Calu3 (cell line): ENCODE data around the gene LTK. TPM values are rescaled to one million over a fixed set of nuclear protein-coding genes. Genes with fewer than 3 reads are reported as not detected.
A peak's percentile ranks its signal among the peaks of the same experiment; 100 is the strongest.
"Not testable (repeated sequence)": the region's sequence is repeated elsewhere in the genome, so short reads cannot be mapped to it uniquely, and the experiment has no call there.

Experiments used
- BruUV-seq: library from RNA; stranded (reverse); fragments of 400-500 nt; replicated peaks from 2 replicates; lab custom pipeline; 2021; lab: Mats Ljungman, UMichigan
- CTCF ChIA-PET: fragments of 300-600 bp; sonication (Branson Sonifier 250); formaldehyde crosslinking; loops from one replicate; lab custom pipeline; 2022; ENCODE audit warnings: antibody characterized with exemption; lab: Charles Lee
- DNase-seq: peaks from one replicate; pipeline ENCODE4 v3.0.0; 2022
- H3K27ac Mint-ChIP-seq: one replicate; pipeline ENCODE4 v1.8.0; 2022; ENCODE audit warnings: mixed read lengths; ENCODE audit not compliant: unreplicated experiment
- H3K27me3 Mint-ChIP-seq: one replicate; pipeline ENCODE4 v1.8.0; 2022; ENCODE audit warnings: mixed read lengths; ENCODE audit not compliant: unreplicated experiment
- H3K36me3 Mint-ChIP-seq: one replicate; pipeline ENCODE4 v1.8.0; 2022; ENCODE audit warnings: mild to moderate bottlenecking, moderate library complexity, mixed read lengths; ENCODE audit not compliant: insufficient read depth, unreplicated experiment
- H3K4me1 Mint-ChIP-seq: one replicate; pipeline ENCODE4 v1.8.0; 2022; ENCODE audit warnings: mild to moderate bottlenecking, low read depth, mixed read lengths; ENCODE audit not compliant: unreplicated experiment
- H3K4me3 Mint-ChIP-seq: one replicate; pipeline ENCODE4 v1.8.0; 2022; ENCODE audit warnings: mild to moderate bottlenecking, low read depth, moderate library complexity, mixed read lengths; ENCODE audit not compliant: unreplicated experiment
- H3K9me3 Mint-ChIP-seq: one replicate; pipeline ENCODE4 v1.8.0; 2022; ENCODE audit warnings: low read depth, mixed read lengths; ENCODE audit not compliant: unreplicated experiment
- CTCF ChIP-seq: fragments of 200-600 bp; IDR thresholded peaks from one replicate; pipeline ENCODE4 v1.8.0; 2022; ENCODE audit warnings: antibody characterized with exemption; ENCODE audit not compliant: unreplicated experiment
- intact Hi-C: fragments of 100-400 bp; cut with micrococcal nuclease; formaldehyde crosslinking; loops from one replicate; pipeline ENCODE4 v1.10.0; 2022; ENCODE audit not compliant: unreplicated experiment
- total RNA-seq: library from RNA; stranded (reverse); gene quantifications from 2 replicates; pipeline ENCODE4 v1.2.3, GENCODE V29; 2022

The LTK gene
- total RNA-seq, 1 experiment from 2014 or later, result 0.24 TPM

- H3K4me3 Mint-ChIP-seq, result no peak overlapping the region
- DNase-seq, result no peak
- CTCF ChIA-PET, result no interaction called here
- TF ChIP-seq CTCF, result no peak
- H3K36me3 Mint-ChIP-seq, result peaks cover 11% of the 10 kb centered on the region
- no peak overlapping the region for H3K27ac Mint-ChIP-seq
- no peaks in the 10 kb centered on the region for H3K4me1 Mint-ChIP-seq
- intact Hi-C loops, result no loop called here
- no peaks in the 10 kb centered on the region for H3K27me3 Mint-ChIP-seq
- BruUV-seq, result no TSS peak
- no peaks in the 10 kb centered on the region for H3K9me3 Mint-ChIP-seq
Observed at GRCh38 chr15:41473418-41473817, 40.2 kb downstream of the LTK start.

- H3K27ac Mint-ChIP-seq, H3K4me3 Mint-ChIP-seq, H3K27me3 Mint-ChIP-seq, BruUV-seq, H3K9me3 Mint-ChIP-seq, H3K4me1 Mint-ChIP-seq, intact Hi-C loops, DNase-seq, H3K36me3 Mint-ChIP-seq: not testable (repeated sequence)
- CTCF ChIA-PET, result interaction anchor here (0.6 kb wide), 1 partner anchor 9 kb away, joined by 5 read pairs; no protein-coding TSS in a partner anchor
Observed at GRCh38 chr15:41469644-41470043, 44.0 kb downstream of the LTK start.

GRCh38 chr15:41466711-41467110 is 46.9 kb downstream of the LTK start:
- DNase-seq, result no peak
- peaks cover 11% of the 10 kb centered on the region for H3K36me3 Mint-ChIP-seq
- H3K9me3 Mint-ChIP-seq, result no peaks in the 10 kb centered on the region
- intact Hi-C loops, result no loop called here
- no peak overlapping the region for H3K27ac Mint-ChIP-seq
- TF ChIP-seq CTCF, result no peak
- no TSS peak for BruUV-seq
- CTCF ChIA-PET, result interaction anchor here (1.0 to 1.2 kb wide), 2 partner anchors 24 to 91 kb away, joined by 3 read pairs; no protein-coding TSS in a partner anchor
- H3K27me3 Mint-ChIP-seq, result no peaks in the 10 kb centered on the region
- no peaks in the 10 kb centered on the region for H3K4me1 Mint-ChIP-seq
- H3K4me3 Mint-ChIP-seq, result no peak overlapping the region

- H3K36me3 Mint-ChIP-seq, result peaks cover 11% of the 10 kb centered on the region
- H3K4me1 Mint-ChIP-seq, result no peaks in the 10 kb centered on the region
Observed at GRCh38 chr15:41465822-41466421, 47.7 kb downstream of the LTK start.

More at GRCh38 chr15:41465822-41466421, 47.7 kb downstream of the LTK start:
- no TSS peak for BruUV-seq
- no peaks in the 10 kb centered on the region for H3K27me3 Mint-ChIP-seq
- CTCF ChIA-PET, result interaction anchor here (1.0 to 1.2 kb wide), 4 partner anchors 23 to 308 kb away, joined by 3 read pairs; partner anchors contain the start of gene MAPKBP1
- TF ChIP-seq CTCF, result peak; percentile 22
- no peak overlapping the region for H3K4me3 Mint-ChIP-seq
- no peak overlapping the region for H3K27ac Mint-ChIP-seq
- intact Hi-C loops, result no loop called here
- H3K9me3 Mint-ChIP-seq, result no peaks in the 10 kb centered on the region
- DNase-seq, result peak; percentile 11
